HEK293T (cell line): ENCODE measurements around the gene FBXL2.

Source experiments
- CTCF ChIA-PET: fragments of 350-600 bp; formaldehyde crosslinking; extraction: SDS; loops from one replicate; lab custom pipeline; 2021; ENCODE audit warnings: antibody characterized with exemption, inconsistent platforms; lab: Yijun Ruan, JAX
- POLR2A ChIA-PET: fragments of 350-600 bp; formaldehyde crosslinking; extraction: SDS; loops from one replicate; lab custom pipeline; 2020; ENCODE audit warnings: antibody characterized with exemption, inconsistent platforms; lab: Yijun Ruan, JAX
- DNase-seq: peaks from one replicate; pipeline ENCODE4 v3.0.0; 2012; ENCODE audit warnings: mixed read lengths; ENCODE audit errors: extremely low spot score
- ARNT ChIP-seq: fragments of 450-650 bp; IDR thresholded peaks from 2 replicates; pipeline ENCODE4 v1.6.1; 2017; ENCODE audit warnings: mild to moderate bottlenecking
- BHLHE40 ChIP-seq: fragments of 450-650 bp; IDR thresholded peaks from 2 replicates; pipeline ENCODE4 v1.6.1; 2016; ENCODE audit warnings: mild to moderate bottlenecking, moderate library complexity, borderline replicate concordance
- CTBP1 ChIP-seq: fragments of 450-650 bp; IDR thresholded peaks from 2 replicates; pipeline ENCODE4 v1.6.1; 2016; ENCODE audit warnings: borderline replicate concordance
- ELF4 ChIP-seq: fragments of 450-650 bp; IDR thresholded peaks from 2 replicates; pipeline ENCODE4 v1.6.1; 2017; ENCODE audit warnings: antibody characterized with exemption
- FOXA1 ChIP-seq: fragments of 450-650 bp; IDR thresholded peaks from 2 replicates; pipeline ENCODE4 v1.6.1; 2016; ENCODE audit warnings: mild to moderate bottlenecking
- FOXK2 ChIP-seq: fragments of 450-650 bp; IDR thresholded peaks from 2 replicates; pipeline ENCODE4 v1.6.1; 2016; ENCODE audit warnings: mild to moderate bottlenecking
- FOXM1 ChIP-seq: fragments of 450-650 bp; IDR thresholded peaks from 2 replicates; pipeline ENCODE4 v1.6.1; 2017; ENCODE audit warnings: mild to moderate bottlenecking, borderline replicate concordance
- HDGF ChIP-seq: fragments of 450-650 bp; IDR thresholded peaks from 2 replicates; pipeline ENCODE4 v1.6.1; 2017; ENCODE audit warnings: antibody characterized with exemption, borderline replicate concordance
- L3MBTL2 ChIP-seq: fragments of 450-650 bp; conservative IDR thresholded peaks from 2 replicates; pipeline ENCODE4 v1.6.1; 2016; ENCODE audit warnings: mild to moderate bottlenecking
- LEF1 ChIP-seq: fragments of 450-650 bp; IDR thresholded peaks from 2 replicates; pipeline ENCODE4 v1.6.1; 2017; ENCODE audit warnings: mild to moderate bottlenecking, borderline replicate concordance
- NFRKB ChIP-seq: fragments of 450-650 bp; IDR thresholded peaks from 2 replicates; pipeline ENCODE4 v1.6.1; 2016; ENCODE audit warnings: mild to moderate bottlenecking, moderate library complexity
- PKNOX1 ChIP-seq: fragments of 450-650 bp; IDR thresholded peaks from 2 replicates; pipeline ENCODE4 v1.6.1; 2016
- SP1 ChIP-seq: fragments of 450-650 bp; IDR thresholded peaks from 2 replicates; pipeline ENCODE4 v1.6.1; 2017
- SUZ12 ChIP-seq: fragments of 450-650 bp; IDR thresholded peaks from 2 replicates; pipeline ENCODE4 v1.6.1; 2016; ENCODE audit warnings: mild to moderate bottlenecking
- TARDBP ChIP-seq: fragments of 450-650 bp; IDR thresholded peaks from 2 replicates; pipeline ENCODE4 v1.6.1; 2016
- ZNF384 ChIP-seq: fragments of 450-650 bp; IDR thresholded peaks from 2 replicates; pipeline ENCODE4 v1.6.1; 2016

The FBXL2 gene

GRCh38 chr3:33238923-33239322 is 38.3 kb upstream of the FBXL2 start:
- ChIA-PET POLR2A (no interaction called here), CTCF (no interaction called here)
- no peak for TF ChIP-seq FOXK2
- no peak for TF ChIP-seq LEF1
- TF ChIP-seq ZNF384: no peak
- no peak for TF ChIP-seq ELF4
- no peak for DNase-seq

GRCh38 chr3:33240261-33240660 is 37.0 kb upstream of the FBXL2 start:
- TF ChIP-seq FOXA1 (no peak), SUZ12 (no peak), HDGF (no peak), L3MBTL2 (no peak), BHLHE40 (no peak), SP1 (no peak)
- DNase-seq: no peak
- ChIA-PET POLR2A (no interaction called here), CTCF (interaction anchor here (0.6 kb wide), 1 partner anchor 104 kb away, joined by 3 read pairs; no protein-coding TSS in a partner anchor)

GRCh38 chr3:33246786-33247185 is 30.5 kb upstream of the FBXL2 start:
- POLR2A ChIA-PET: no interaction called here
- DNase-seq: no peak
- CTCF ChIA-PET: no interaction called here
- no peak for TF ChIP-seq SUZ12
- TF ChIP-seq PKNOX1: no peak
- no peak for TF ChIP-seq ZNF384
- no peak for TF ChIP-seq FOXM1
- no peak for TF ChIP-seq SP1
- TF ChIP-seq ELF4: no peak
- no peak for TF ChIP-seq HDGF
- TF ChIP-seq FOXA1: no peak
- no peak for TF ChIP-seq NFRKB
- no peak for TF ChIP-seq ARNT
- no peak for TF ChIP-seq LEF1
- no peak for TF ChIP-seq FOXK2
- TF ChIP-seq L3MBTL2: no peak
- TF ChIP-seq BHLHE40: no peak
- TF ChIP-seq TARDBP: no peak
- TF ChIP-seq CTBP1: no peak

- DNase-seq: no peak
- CTCF ChIA-PET: no interaction called here
- POLR2A ChIA-PET: no interaction called here
- TF ChIP-seq BHLHE40 (no peak), FOXK2 (no peak), ARNT (no peak), ELF4 (no peak), PKNOX1 (no peak), LEF1 (no peak), HDGF (no peak), CTBP1 (no peak), SUZ12 (no peak), ZNF384 (no peak), SP1 (no peak)
Observed at GRCh38 chr3:33250712-33251111, 26.5 kb upstream of the FBXL2 start.

- CTCF ChIA-PET: no interaction called here
- POLR2A ChIA-PET: no interaction called here
- TF ChIP-seq FOXA1 (no peak), HDGF (no peak), ARNT (no peak), ZNF384 (no peak), LEF1 (no peak), SP1 (no peak)
- no peak for DNase-seq
Observed at GRCh38 chr3:33256249-33256648, 21.0 kb upstream of the FBXL2 start.

GRCh38 chr3:33260104-33260503 is 17.1 kb upstream of the FBXL2 start:
- ChIA-PET CTCF (no interaction called here), POLR2A (no interaction called here)
- TF ChIP-seq SP1 (no peak), BHLHE40 (no peak), TARDBP (no peak), PKNOX1 (no peak), LEF1 (no peak), FOXA1 (no peak), ARNT (no peak), HDGF (no peak), ZNF384 (no peak), SUZ12 (no peak), L3MBTL2 (no peak), CTBP1 (no peak), FOXK2 (no peak), ELF4 (no peak)
- DNase-seq: no peak

GRCh38 chr3:33269385-33269784 is 7.9 kb upstream of the FBXL2 start:
- CTCF ChIA-PET: no interaction called here

More at GRCh38 chr3:33269385-33269784, 7.9 kb upstream of the FBXL2 start:
- POLR2A ChIA-PET: no interaction called here
- DNase-seq: no peak
- TF ChIP-seq SUZ12 (no peak), BHLHE40 (no peak), TARDBP (no peak), ARNT (no peak), HDGF (no peak), SP1 (no peak), L3MBTL2 (no peak), LEF1 (no peak), NFRKB (no peak), FOXK2 (no peak), CTBP1 (no peak), ZNF384 (no peak), PKNOX1 (no peak), ELF4 (no peak), FOXM1 (no peak), FOXA1 (no peak)
